RWPE1 (cell line): Measurements from ENCODE around the gene CRACDL.

Source experiments
- CTCF ChIA-PET: fragments of 350-600 bp; sonication (Branson Sonifier 250); formaldehyde crosslinking; extraction: SDS; loops from one replicate; lab custom pipeline; 2021; lab: Yijun Ruan, JAX
- POLR2A ChIA-PET: fragments of 400-600 bp; formaldehyde crosslinking; extraction: SDS; loops from one replicate; lab custom pipeline; 2020; ENCODE audit warnings: antibody characterized with exemption; ENCODE audit not compliant: low non-redundant PET; lab: Yijun Ruan, JAX
- DNase-seq: peaks from one replicate; pipeline ENCODE4 v3.0.0; 2012; ENCODE audit warnings: low spot score
- H3K27ac ChIP-seq: fragments of 450-650 bp; 2 replicates; pipeline ENCODE4 v1.5.1; 2017
- TF ChIP-seq, protein P1 (sequence below): fragments of 450-650 bp; conservative IDR thresholded peaks from 2 replicates; pipeline ENCODE4 v1.5.1; 2017; ENCODE audit warnings: low read depth, mild to moderate bottlenecking

The CRACDL gene

DNA sequence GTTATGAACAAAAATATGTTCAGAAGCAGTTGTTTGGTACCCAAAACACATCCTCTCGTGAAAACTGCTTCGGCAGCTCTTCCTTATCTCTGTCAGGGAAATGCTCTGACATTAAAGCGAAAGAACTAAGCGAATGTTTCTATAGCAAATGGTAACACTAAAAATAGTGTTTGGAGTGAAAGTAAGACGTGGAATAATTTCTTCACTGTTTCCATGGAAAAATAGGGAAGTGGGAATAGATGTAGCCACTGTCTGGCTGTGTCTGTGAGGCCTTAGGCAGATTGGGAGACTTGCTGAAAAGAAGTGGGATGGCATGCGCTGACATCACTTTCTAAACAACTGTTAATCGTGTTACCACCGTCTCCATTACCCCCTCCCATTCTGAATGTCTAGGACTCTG, 11.5 kb upstream of the CRACDL start:
- no peak for DNase-seq
- TF ChIP-seq, protein P1, sequence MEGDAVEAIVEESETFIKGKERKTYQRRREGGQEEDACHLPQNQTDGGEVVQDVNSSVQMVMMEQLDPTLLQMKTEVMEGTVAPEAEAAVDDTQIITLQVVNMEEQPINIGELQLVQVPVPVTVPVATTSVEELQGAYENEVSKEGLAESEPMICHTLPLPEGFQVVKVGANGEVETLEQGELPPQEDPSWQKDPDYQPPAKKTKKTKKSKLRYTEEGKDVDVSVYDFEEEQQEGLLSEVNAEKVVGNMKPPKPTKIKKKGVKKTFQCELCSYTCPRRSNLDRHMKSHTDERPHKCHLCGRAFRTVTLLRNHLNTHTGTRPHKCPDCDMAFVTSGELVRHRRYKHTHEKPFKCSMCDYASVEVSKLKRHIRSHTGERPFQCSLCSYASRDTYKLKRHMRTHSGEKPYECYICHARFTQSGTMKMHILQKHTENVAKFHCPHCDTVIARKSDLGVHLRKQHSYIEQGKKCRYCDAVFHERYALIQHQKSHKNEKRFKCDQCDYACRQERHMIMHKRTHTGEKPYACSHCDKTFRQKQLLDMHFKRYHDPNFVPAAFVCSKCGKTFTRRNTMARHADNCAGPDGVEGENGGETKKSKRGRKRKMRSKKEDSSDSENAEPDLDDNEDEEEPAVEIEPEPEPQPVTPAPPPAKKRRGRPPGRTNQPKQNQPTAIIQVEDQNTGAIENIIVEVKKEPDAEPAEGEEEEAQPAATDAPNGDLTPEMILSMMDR, result no peak
- ChIA-PET POLR2A (no interaction called here), CTCF (no interaction called here)
- H3K27ac ChIP-seq, result no peak overlapping the region

- ChIA-PET CTCF (no interaction called here), POLR2A (no interaction called here)
- DNase-seq, result no peak
Measured at GRCh38 chr2:98946855-98947254, 10.8 kb upstream of the CRACDL start.

GRCh38 chr2:98944775-98945174, 8.8 kb upstream of the CRACDL start:
- ChIA-PET CTCF (interaction anchor here (0.6 kb wide), 1 partner anchor 107 kb away, joined by 5 read pairs; no protein-coding TSS in a partner anchor), POLR2A (no interaction called here)
- DNase-seq, result no peak
- H3K27ac ChIP-seq, result no peak overlapping the region
- TF ChIP-seq, protein P1, result no peak

More at GRCh38 chr2:98946855-98947254, 10.8 kb upstream of the CRACDL start:
- TF ChIP-seq, protein P1, result no peak
- H3K27ac ChIP-seq, result no peak overlapping the region

- ChIA-PET CTCF (no interaction called here), POLR2A (no interaction called here)
- DNase-seq, result no peak
- TF ChIP-seq, protein P1, result no peak
- no peak overlapping the region for H3K27ac ChIP-seq
Measured at GRCh38 chr2:98940102-98940501, 4.1 kb upstream of the CRACDL start.

DNA sequence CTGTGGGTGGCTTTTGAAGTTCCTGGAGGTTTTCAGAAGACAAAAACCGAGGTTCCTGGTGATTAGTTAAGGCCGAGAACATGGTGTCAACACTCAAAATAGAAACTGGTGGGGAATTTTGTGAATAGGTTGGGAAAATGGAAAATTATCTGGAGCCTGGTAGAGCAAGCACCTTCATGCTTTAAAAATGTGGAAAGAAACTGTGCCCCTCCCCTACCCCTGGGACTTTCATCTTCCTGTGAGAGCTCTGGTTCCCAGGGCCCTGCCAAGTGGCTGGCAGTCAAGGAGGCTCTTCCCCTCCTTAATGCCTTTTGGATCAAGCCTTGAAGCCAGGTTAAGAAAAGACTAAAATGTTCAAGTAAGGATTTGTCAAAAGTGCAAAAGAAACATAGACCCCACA, 1.9 kb upstream of the CRACDL start:
- CTCF ChIA-PET, result no interaction called here
- DNase-seq, result no peak
- POLR2A ChIA-PET, result no interaction called here
- no peak overlapping the region for H3K27ac ChIP-seq
- TF ChIP-seq, protein P1, result no peak

DNA sequence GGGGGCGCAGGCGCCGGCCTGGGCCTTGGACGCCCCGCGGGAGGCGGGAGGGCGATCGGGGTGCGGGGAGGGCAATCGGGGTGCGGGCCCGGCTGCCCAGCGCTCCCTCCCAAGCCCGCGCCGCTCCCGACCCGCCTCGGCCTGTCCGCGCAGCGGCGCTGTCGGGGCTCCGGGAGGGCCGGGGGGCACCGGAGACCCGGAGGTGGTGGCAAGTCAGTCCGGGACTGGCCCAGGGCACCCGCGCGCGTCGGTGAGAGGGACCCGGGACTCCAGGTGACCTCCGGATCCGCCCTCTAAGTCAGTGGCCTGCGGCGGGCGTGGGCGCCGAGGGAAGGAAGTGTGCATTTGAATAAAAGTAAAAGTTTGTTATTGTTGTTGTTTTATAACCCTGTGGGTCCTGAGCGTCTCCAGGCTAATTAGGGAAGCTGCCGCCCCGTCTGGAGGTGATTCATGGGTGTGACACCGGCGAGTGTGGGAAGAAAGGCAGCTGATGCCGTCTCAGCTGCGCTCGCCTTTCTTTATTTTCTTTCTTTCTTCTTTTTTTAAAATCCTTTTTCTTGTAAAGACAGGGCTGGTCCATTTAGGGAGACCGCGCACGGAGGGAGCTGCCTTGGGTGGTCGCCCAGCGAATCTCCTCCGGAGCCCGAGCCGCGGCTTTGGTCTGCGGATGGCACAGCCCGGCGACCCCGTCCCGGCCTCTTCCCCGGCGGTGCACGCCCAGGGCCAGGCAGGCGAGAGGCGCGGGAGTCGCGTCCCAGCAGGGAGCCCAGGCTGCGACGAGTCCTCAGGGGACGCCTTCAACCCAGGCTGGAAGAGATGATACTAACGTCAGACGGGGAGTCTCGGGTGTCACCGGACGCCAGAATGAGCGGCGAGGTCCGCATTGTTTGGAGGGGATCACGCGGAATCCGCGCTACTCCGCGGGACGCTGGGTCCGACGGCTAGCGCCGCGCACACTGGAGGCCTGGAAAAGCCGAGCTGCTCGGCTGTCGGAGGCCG, 627 bp upstream of the CRACDL start:
- TF ChIP-seq, protein P1, result peak; percentile 34
- H3K27ac ChIP-seq, result peak overlapping the region; percentile 27; the same call in 1 of the 2 replicates
- CTCF ChIA-PET, result interaction anchor here (0.7 to 1.4 kb wide), 5 partner anchors 19 to 247 kb away, joined by 3 to 5 read pairs (median 3); partner anchors contain the start of genes LIPT1 and TSGA10
- peak; percentile 31 for DNase-seq
- POLR2A ChIA-PET, result no interaction called here
